ENCODE data around the gene GNPAT.

DNA sequence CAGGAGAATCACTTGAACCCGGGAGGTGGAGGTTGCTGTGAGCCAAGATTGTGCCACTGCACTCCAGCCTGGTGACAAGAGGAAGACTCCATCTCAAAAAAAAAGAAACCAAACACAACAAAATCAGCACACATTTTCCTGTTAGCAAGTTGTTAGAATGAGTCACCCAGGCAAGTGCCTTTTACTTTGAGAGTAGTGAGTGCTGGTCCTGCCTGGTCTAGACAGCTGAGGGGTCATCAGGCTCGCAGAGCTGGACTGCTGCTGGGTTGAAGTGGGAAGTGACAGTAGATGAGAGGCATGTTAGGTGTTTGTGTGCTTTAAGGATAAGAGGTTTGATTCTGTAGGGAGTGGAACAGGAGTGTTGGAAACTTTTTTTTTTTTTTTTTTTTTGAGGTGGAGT is 31.9 kb downstream of the GNPAT start:
- TF ChIP-seq REPIN1 (tag by site-specific recombination; IDR thresholded peaks at IDR 0.05; ENCODE audit: low read depth) (no peak), ZNF660 (tag by site-specific recombination; IDR thresholded peaks at IDR 0.05) (no peak), ZNF138 (tag by site-specific recombination; IDR thresholded peaks at IDR 0.05; ENCODE audit: borderline replicate concordance) (no peak), ZNF366 (tag by site-specific recombination; conservative IDR thresholded peaks at IDR 0.05) (no peak), ZNF133 (tag by site-specific recombination; IDR thresholded peaks at IDR 0.05) (no peak), ZNF148 (tag by site-specific recombination; IDR thresholded peaks at IDR 0.05; ENCODE audit: borderline replicate concordance) (no peak), ZNF707 (tag by site-specific recombination; IDR thresholded peaks at IDR 0.05) (no peak), ZNF404 (tag by site-specific recombination; IDR thresholded peaks at IDR 0.05) (no peak), ZNF214 (tag by site-specific recombination; IDR thresholded peaks at IDR 0.05; ENCODE audit: borderline replicate concordance) (no peak)
- TF ChIP-seq, protein P1, sequence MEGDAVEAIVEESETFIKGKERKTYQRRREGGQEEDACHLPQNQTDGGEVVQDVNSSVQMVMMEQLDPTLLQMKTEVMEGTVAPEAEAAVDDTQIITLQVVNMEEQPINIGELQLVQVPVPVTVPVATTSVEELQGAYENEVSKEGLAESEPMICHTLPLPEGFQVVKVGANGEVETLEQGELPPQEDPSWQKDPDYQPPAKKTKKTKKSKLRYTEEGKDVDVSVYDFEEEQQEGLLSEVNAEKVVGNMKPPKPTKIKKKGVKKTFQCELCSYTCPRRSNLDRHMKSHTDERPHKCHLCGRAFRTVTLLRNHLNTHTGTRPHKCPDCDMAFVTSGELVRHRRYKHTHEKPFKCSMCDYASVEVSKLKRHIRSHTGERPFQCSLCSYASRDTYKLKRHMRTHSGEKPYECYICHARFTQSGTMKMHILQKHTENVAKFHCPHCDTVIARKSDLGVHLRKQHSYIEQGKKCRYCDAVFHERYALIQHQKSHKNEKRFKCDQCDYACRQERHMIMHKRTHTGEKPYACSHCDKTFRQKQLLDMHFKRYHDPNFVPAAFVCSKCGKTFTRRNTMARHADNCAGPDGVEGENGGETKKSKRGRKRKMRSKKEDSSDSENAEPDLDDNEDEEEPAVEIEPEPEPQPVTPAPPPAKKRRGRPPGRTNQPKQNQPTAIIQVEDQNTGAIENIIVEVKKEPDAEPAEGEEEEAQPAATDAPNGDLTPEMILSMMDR (tag by site-specific recombination; IDR thresholded peaks at IDR 0.05), result no peak
- TF ChIP-seq, protein P2, sequence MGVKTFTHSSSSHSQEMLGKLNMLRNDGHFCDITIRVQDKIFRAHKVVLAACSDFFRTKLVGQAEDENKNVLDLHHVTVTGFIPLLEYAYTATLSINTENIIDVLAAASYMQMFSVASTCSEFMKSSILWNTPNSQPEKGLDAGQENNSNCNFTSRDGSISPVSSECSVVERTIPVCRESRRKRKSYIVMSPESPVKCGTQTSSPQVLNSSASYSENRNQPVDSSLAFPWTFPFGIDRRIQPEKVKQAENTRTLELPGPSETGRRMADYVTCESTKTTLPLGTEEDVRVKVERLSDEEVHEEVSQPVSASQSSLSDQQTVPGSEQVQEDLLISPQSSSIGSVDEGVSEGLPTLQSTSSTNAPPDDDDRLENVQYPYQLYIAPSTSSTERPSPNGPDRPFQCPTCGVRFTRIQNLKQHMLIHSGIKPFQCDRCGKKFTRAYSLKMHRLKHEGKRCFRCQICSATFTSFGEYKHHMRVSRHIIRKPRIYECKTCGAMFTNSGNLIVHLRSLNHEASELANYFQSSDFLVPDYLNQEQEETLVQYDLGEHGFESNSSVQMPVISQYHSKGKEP (tag by site-specific recombination; IDR thresholded peaks at IDR 0.05), result no peak
- TF ChIP-seq, protein P3, sequence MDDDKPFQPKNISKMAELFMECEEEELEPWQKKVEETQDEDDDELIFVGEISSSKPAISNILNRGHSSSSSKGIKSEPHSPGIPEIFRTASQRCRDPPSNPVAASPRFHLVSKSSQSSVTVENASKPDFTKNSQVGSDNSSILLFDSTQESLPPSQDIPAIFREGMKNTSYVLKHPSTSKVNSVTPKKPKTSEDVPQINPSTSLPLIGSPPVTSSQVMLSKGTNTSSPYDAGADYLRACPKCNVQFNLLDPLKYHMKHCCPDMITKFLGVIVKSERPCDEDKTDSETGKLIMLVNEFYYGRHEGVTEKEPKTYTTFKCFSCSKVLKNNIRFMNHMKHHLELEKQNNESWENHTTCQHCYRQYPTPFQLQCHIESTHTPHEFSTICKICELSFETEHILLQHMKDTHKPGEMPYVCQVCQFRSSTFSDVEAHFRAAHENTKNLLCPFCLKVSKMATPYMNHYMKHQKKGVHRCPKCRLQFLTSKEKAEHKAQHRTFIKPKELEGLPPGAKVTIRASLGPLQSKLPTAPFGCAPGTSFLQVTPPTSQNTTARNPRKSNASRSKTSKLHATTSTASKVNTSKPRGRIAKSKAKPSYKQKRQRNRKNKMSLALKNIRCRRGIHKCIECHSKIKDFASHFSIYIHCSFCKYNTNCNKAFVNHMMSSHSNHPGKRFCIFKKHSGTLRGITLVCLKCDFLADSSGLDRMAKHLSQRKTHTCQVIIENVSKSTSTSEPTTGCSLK (tag by site-specific recombination; IDR thresholded peaks at IDR 0.05), result no peak

All from HEK293 (cell line).